GM23338 (cell line): Measurements from ENCODE around the gene AGTRAP.

Experiments
- CREB1 ChIP-seq: fragments of 250-450 bp; sonication (Bioruptor Pico); IDR thresholded peaks from 2 replicates; pipeline ENCODE4 v1.5.0; 2020; ENCODE audit warnings: low read depth, mild to moderate bottlenecking, moderate library complexity
- EZH2 ChIP-seq: fragments of 200-600 bp; sonication (generic); IDR thresholded peaks from one replicate; pipeline ENCODE4 v1.8.0; 2017; ENCODE audit warnings: antibody characterized with exemption, mild to moderate bottlenecking, low read depth; ENCODE audit not compliant: unreplicated experiment
- EZH2phosphoT487 ChIP-seq: fragments of 200-600 bp; sonication (generic); IDR thresholded peaks from one replicate; pipeline ENCODE4 v1.8.1; 2018; ENCODE audit warnings: antibody characterized with exemption; ENCODE audit not compliant: unreplicated experiment
- JUNB ChIP-seq: IDR thresholded peaks from one replicate; pipeline ENCODE4 v1.6.1; 2016; ENCODE audit warnings: antibody characterized with exemption; ENCODE audit not compliant: unreplicated experiment
- NANOG ChIP-seq: IDR thresholded peaks from 2 replicates; pipeline ENCODE4 v1.6.1; 2016; ENCODE audit warnings: antibody characterized with exemption, borderline replicate concordance
- POLR2AphosphoS5 ChIP-seq: IDR thresholded peaks from 2 replicates; pipeline ENCODE4 v1.6.1; 2016; ENCODE audit warnings: antibody characterized with exemption, low read depth
- REST ChIP-seq: IDR thresholded peaks from one replicate; pipeline ENCODE4 v1.6.1; 2018; ENCODE audit warnings: antibody characterized with exemption; ENCODE audit not compliant: unreplicated experiment
- STAT1 ChIP-seq: IDR thresholded peaks from one replicate; pipeline ENCODE4 v1.6.1; 2016; ENCODE audit warnings: antibody characterized with exemption; ENCODE audit not compliant: unreplicated experiment
- ZNF331 ChIP-seq: fragments of 250-450 bp; sonication (Bioruptor Pico); IDR thresholded peaks from 2 replicates; pipeline ENCODE4 v1.5.0; 2020; ENCODE audit warnings: low read depth, mild to moderate bottlenecking, moderate library complexity
- ZNF462 ChIP-seq: fragments of 250-450 bp; sonication (Bioruptor Pico); IDR thresholded peaks from 2 replicates; pipeline ENCODE4 v1.5.0; 2020; ENCODE audit warnings: mild to moderate bottlenecking, moderate library complexity
- TF ChIP-seq, protein P1 (sequence below), 2 experiments: fragments of 200-600 bp in 1 of 2; sonication (generic) in 1 of 2; conservative IDR thresholded peaks; 2 replicates each; pipeline versions ENCODE4 v1.5.1 to v1.6.1; 2016 to 2017; ENCODE audit warnings: antibody characterized with exemption in 2 of 2, low read depth in 2 of 2, mild to moderate bottlenecking in 2 of 2, moderate library complexity in 1 of 2
- TF ChIP-seq, protein P2 (sequence below): IDR thresholded peaks from 2 replicates; pipeline ENCODE4 v1.6.1; 2016; ENCODE audit warnings: antibody characterized with exemption

DNA sequence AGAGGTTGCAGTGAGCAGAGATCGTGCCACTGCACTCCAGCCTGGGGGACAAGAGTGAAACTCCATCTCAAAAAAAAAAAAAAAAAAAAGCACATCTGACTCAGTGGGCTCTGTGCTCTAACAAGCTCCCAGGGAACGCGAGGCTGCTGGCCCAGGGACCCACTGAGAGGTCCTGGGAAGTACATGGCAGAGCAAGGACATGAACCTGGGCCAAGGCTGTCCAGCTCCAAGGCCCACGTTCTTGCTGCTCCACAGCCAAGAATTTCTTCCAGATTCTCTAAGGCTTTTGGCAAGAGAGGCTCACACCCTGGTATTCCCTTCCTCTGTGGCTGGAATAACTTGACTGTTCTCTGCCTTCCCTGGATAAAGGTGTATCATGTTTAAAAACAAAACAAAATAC lies 15.4 kb upstream of the AGTRAP start:
- TF ChIP-seq, protein P1, sequence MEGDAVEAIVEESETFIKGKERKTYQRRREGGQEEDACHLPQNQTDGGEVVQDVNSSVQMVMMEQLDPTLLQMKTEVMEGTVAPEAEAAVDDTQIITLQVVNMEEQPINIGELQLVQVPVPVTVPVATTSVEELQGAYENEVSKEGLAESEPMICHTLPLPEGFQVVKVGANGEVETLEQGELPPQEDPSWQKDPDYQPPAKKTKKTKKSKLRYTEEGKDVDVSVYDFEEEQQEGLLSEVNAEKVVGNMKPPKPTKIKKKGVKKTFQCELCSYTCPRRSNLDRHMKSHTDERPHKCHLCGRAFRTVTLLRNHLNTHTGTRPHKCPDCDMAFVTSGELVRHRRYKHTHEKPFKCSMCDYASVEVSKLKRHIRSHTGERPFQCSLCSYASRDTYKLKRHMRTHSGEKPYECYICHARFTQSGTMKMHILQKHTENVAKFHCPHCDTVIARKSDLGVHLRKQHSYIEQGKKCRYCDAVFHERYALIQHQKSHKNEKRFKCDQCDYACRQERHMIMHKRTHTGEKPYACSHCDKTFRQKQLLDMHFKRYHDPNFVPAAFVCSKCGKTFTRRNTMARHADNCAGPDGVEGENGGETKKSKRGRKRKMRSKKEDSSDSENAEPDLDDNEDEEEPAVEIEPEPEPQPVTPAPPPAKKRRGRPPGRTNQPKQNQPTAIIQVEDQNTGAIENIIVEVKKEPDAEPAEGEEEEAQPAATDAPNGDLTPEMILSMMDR (conservative IDR thresholded peaks at IDR 0.05; ENCODE audit: low read depth in 2 of 2): no peak
- TF ChIP-seq EZH2 (no peak), EZH2phosphoT487 (no peak), POLR2AphosphoS5 (no peak), REST (no peak), ZNF331 (CRISPR knock-in tag) (no peak), CREB1 (CRISPR knock-in tag) (no peak), STAT1 (no peak), ZNF462 (CRISPR knock-in tag) (no peak), NANOG (no peak), JUNB (no peak)
- TF ChIP-seq, protein P2, sequence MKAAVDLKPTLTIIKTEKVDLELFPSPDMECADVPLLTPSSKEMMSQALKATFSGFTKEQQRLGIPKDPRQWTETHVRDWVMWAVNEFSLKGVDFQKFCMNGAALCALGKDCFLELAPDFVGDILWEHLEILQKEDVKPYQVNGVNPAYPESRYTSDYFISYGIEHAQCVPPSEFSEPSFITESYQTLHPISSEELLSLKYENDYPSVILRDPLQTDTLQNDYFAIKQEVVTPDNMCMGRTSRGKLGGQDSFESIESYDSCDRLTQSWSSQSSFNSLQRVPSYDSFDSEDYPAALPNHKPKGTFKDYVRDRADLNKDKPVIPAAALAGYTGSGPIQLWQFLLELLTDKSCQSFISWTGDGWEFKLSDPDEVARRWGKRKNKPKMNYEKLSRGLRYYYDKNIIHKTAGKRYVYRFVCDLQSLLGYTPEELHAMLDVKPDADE: no peak
